Trophoblast cell (in vitro differentiated cells and primary cell): ENCODE results near the gene MUC6.

ENCODE experiments used
- DNase-seq, 2 donors: peaks; one replicate each; pipeline ENCODE4 v3.0.0-alpha.2; 2016
- H2AFZ ChIP-seq: 2 replicates; pipeline ENCODE4 v1.6.1; 2013; ENCODE audit warnings: low read length, moderate library complexity, mild to moderate bottlenecking; ENCODE audit not compliant: insufficient read depth, poor library complexity
- H2AK5ac ChIP-seq: 2 replicates; pipeline ENCODE4 v1.6.1; 2013; ENCODE audit warnings: mild to moderate bottlenecking, low read length
- H2BK120ac ChIP-seq: 2 replicates; pipeline ENCODE4 v1.6.1; 2013; ENCODE audit warnings: low read length, mild to moderate bottlenecking, moderate library complexity; ENCODE audit not compliant: insufficient read depth, poor library complexity
- H2BK12ac ChIP-seq: 2 replicates; pipeline ENCODE4 v1.6.1; 2013; ENCODE audit warnings: mild to moderate bottlenecking, low read length, moderate library complexity
- H2BK5ac ChIP-seq: 2 replicates; pipeline ENCODE4 v1.6.1; 2013; ENCODE audit warnings: low read length, low read depth, moderate library complexity, mild to moderate bottlenecking; ENCODE audit not compliant: poor library complexity
- H3K14ac ChIP-seq: 2 replicates; pipeline ENCODE4 v1.6.1; 2013; ENCODE audit warnings: mild to moderate bottlenecking, low read length
- H3K18ac ChIP-seq: 2 replicates; pipeline ENCODE4 v1.6.1; 2013; ENCODE audit warnings: mild to moderate bottlenecking, low read length
- H3K23ac ChIP-seq: 2 replicates; pipeline ENCODE4 v1.6.1; 2013; ENCODE audit warnings: low read length
- H3K27ac ChIP-seq: 2 replicates; pipeline ENCODE4 v1.5.1; 2013; ENCODE audit warnings: low read depth, mild to moderate bottlenecking, inconsistent platforms, low read length, moderate library complexity
- H3K27me3 ChIP-seq: 2 replicates; pipeline ENCODE4 v1.6.1; 2013; ENCODE audit warnings: inconsistent platforms, mild to moderate bottlenecking, low read length, moderate library complexity; ENCODE audit not compliant: insufficient read depth
- H3K36me3 ChIP-seq, 2 experiments: 1 replicate in 1 of 2; 2 replicates in 1 of 2; pipeline ENCODE4 v1.6.1; 2013; ENCODE audit warnings: low read length in 2 of 2, mild to moderate bottlenecking in 2 of 2, moderate library complexity in 1 of 2; ENCODE audit not compliant: insufficient read depth in 2 of 2, control insufficient read depth in 1 of 2
- H3K4ac ChIP-seq: 2 replicates; pipeline ENCODE4 v1.6.1; 2013; ENCODE audit warnings: low read depth, mild to moderate bottlenecking, low read length, moderate library complexity
- H3K4me1 ChIP-seq, 2 experiments: 1 replicate in 1 of 2; 2 replicates in 1 of 2; pipeline ENCODE4 v1.6.1; 2013; ENCODE audit warnings: low read length in 2 of 2, mild to moderate bottlenecking in 2 of 2, moderate library complexity in 1 of 2; ENCODE audit not compliant: insufficient read depth in 2 of 2, control insufficient read depth in 1 of 2
- H3K4me2 ChIP-seq: 2 replicates; pipeline ENCODE4 v1.6.1; 2013; ENCODE audit warnings: inconsistent platforms, mild to moderate bottlenecking, low read length, moderate library complexity
- H3K4me3 ChIP-seq: 2 replicates; pipeline ENCODE4 v1.5.1; 2013; ENCODE audit warnings: mild to moderate bottlenecking, low read depth, low read length, inconsistent platforms
- H3K79me1 ChIP-seq: one replicate; pipeline ENCODE4 v1.6.1; 2013; ENCODE audit warnings: low read length
- H3K79me2 ChIP-seq: 2 replicates; pipeline ENCODE4 v1.6.1; 2013; ENCODE audit warnings: low read length, mild to moderate bottlenecking; ENCODE audit not compliant: control insufficient read depth, insufficient read depth, poor library complexity
- H3K9ac ChIP-seq: 2 replicates; pipeline ENCODE4 v1.6.1; 2013; ENCODE audit warnings: mild to moderate bottlenecking, low read length
- H3K9me3 ChIP-seq: 2 replicates; pipeline ENCODE4 v1.6.1; 2013; ENCODE audit warnings: low read depth, mild to moderate bottlenecking, control low read depth, inconsistent platforms, low read length; ENCODE audit not compliant: insufficient read depth
- H4K12ac ChIP-seq: 2 replicates; pipeline ENCODE4 v1.6.1; 2013; ENCODE audit warnings: low read depth, mild to moderate bottlenecking, low read length, moderate library complexity
- H4K8ac ChIP-seq: 2 replicates; pipeline ENCODE4 v1.6.1; 2013; ENCODE audit warnings: low read depth, mild to moderate bottlenecking, low read length, moderate library complexity
- H4K91ac ChIP-seq: one replicate; pipeline ENCODE4 v1.6.1; 2013; ENCODE audit warnings: low read depth, mild to moderate bottlenecking, low read length, moderate library complexity
- WGBS: extraction: QIAGEN DNeasy Blood & Tissue Kit; methylation state at CpG from one replicate; pipeline ENCODE4 v1.1.7; 2013; ENCODE audit warnings: missing lambda C conversion rate; ENCODE audit not compliant: insufficient read length, insufficient coverage; ENCODE audit errors: extremely low coverage; 5-methylcytosine and 5-hydroxymethylcytosine counted together

Gene MUC6

GRCh38 chr11:1060410-1060809, 23.9 kb upstream of the MUC6 start:
- no peaks in the 10 kb centered on the region for H3K4me1 ChIP-seq
- no peaks in the 10 kb centered on the region for H3K79me1 ChIP-seq
- H4K12ac ChIP-seq, result no peak overlapping the region
- no peak overlapping the region for H3K9ac ChIP-seq
- H2AK5ac ChIP-seq, result no peak overlapping the region
- H2BK12ac ChIP-seq, result no peak overlapping the region
- no CpG with 5 or more reads among the region's 16 CpGs for WGBS
- no peak overlapping the region for H2BK5ac ChIP-seq
- no peak overlapping the region for H4K8ac ChIP-seq
- no peak overlapping the region for H3K4ac ChIP-seq
- no peak overlapping the region for H3K14ac ChIP-seq
- peak overlapping the region; percentile 13 for H3K4me2 ChIP-seq
- no peaks in the 10 kb centered on the region for H3K36me3 ChIP-seq
- no peak overlapping the region for H3K23ac ChIP-seq
- H3K4me3 ChIP-seq, result no peak overlapping the region
- no peak overlapping the region for H2BK120ac ChIP-seq
- no peak overlapping the region for H3K27ac ChIP-seq
- DNase-seq, result no peak
- no peak overlapping the region for H4K91ac ChIP-seq
- no peak overlapping the region for H2AFZ ChIP-seq
- H3K9me3 ChIP-seq, result peaks cover 4% of the 10 kb centered on the region
- no peaks in the 10 kb centered on the region for H3K27me3 ChIP-seq
- no peak overlapping the region for H3K18ac ChIP-seq
- no peaks in the 10 kb centered on the region for H3K79me2 ChIP-seq

- WGBS, result no CpG with 5 or more reads among the region's 15 CpGs
- H4K91ac ChIP-seq, result no peak overlapping the region
- no peak overlapping the region for H2AFZ ChIP-seq
- no peak overlapping the region for H3K9ac ChIP-seq
- no peak overlapping the region for H3K4me3 ChIP-seq
- no peak overlapping the region for H3K14ac ChIP-seq
- no peak overlapping the region for H3K4me2 ChIP-seq
- no peak overlapping the region for H3K27ac ChIP-seq
- no peak overlapping the region for H2BK12ac ChIP-seq
- no peak overlapping the region for H3K4ac ChIP-seq
- H3K36me3 ChIP-seq, result no peaks in the 10 kb centered on the region
- H3K23ac ChIP-seq, result no peak overlapping the region
- H4K12ac ChIP-seq, result no peak overlapping the region
- H3K79me1 ChIP-seq, result no peaks in the 10 kb centered on the region
- H3K18ac ChIP-seq, result no peak overlapping the region
- no peaks in the 10 kb centered on the region for H3K27me3 ChIP-seq
- no peak overlapping the region for H2AK5ac ChIP-seq
- peaks cover 4% of the 10 kb centered on the region for H3K9me3 ChIP-seq
- no peak overlapping the region for H2BK120ac ChIP-seq
- peak; percentile 82 for DNase-seq
- H3K79me2 ChIP-seq, result no peaks in the 10 kb centered on the region
- H3K4me1 ChIP-seq, result no peaks in the 10 kb centered on the region
- no peak overlapping the region for H4K8ac ChIP-seq
- no peak overlapping the region for H2BK5ac ChIP-seq
Measured at GRCh38 chr11:1059759-1060158, 23.2 kb upstream of the MUC6 start.

GRCh38 chr11:1057806-1058205, 21.3 kb upstream of the MUC6 start:
- Histone ChIP-seq H3K4ac (no peak overlapping the region), H3K9me3 (peaks cover 5% of the 10 kb centered on the region), H3K23ac (no peak overlapping the region), H3K27me3 (no peaks in the 10 kb centered on the region), H3K79me1 (no peaks in the 10 kb centered on the region), H3K18ac (no peak overlapping the region), H4K91ac (no peak overlapping the region), H3K36me3 (no peaks in the 10 kb centered on the region), H3K4me2 (no peak overlapping the region), H4K12ac (no peak overlapping the region), H3K4me3 (no peak overlapping the region), H2BK120ac (no peak overlapping the region), H2BK12ac (no peak overlapping the region), H4K8ac (no peak overlapping the region), H3K9ac (no peak overlapping the region), H2BK5ac (no peak overlapping the region), H2AFZ (no peak overlapping the region), H3K27ac (no peak overlapping the region), H3K4me1 (no peaks in the 10 kb centered on the region), H3K14ac (no peak overlapping the region), H3K79me2 (no peaks in the 10 kb centered on the region), H2AK5ac (no peak overlapping the region)
- no peak for DNase-seq
- WGBS, result no CpG with 5 or more reads among the region's 16 CpGs

GRCh38 chr11:1055990-1056771, 19.7 kb upstream of the MUC6 start:
- Histone ChIP-seq H4K12ac (no peak overlapping the region), H3K14ac (no peak overlapping the region), H3K27me3 (no peaks in the 10 kb centered on the region), H3K4me2 (no peak overlapping the region), H4K91ac (no peak overlapping the region), H2AFZ (no peak overlapping the region), H3K9me3 (peaks cover 2% of the 10 kb centered on the region), H4K8ac (no peak overlapping the region), H2AK5ac (no peak overlapping the region), H3K36me3 (no peaks in the 10 kb centered on the region), H3K4me1 (no peaks in the 10 kb centered on the region), H2BK5ac (no peak overlapping the region), H3K18ac (no peak overlapping the region), H3K4ac (no peak overlapping the region), H3K27ac (no peak overlapping the region), H2BK120ac (no peak overlapping the region), H2BK12ac (no peak overlapping the region), H3K4me3 (peak overlapping the region; percentile 10), H3K79me1 (no peaks in the 10 kb centered on the region), H3K9ac (no peak overlapping the region), H3K79me2 (no peaks in the 10 kb centered on the region), H3K23ac (no peak overlapping the region)
- no peak for DNase-seq
- no CpG with 5 or more reads among the region's 46 CpGs for WGBS
